LHCN-M2 (cell line): ENCODE measurements around the gene ANKRD55. TPM values are rescaled to one million over a fixed set of nuclear protein-coding genes. Genes with fewer than 3 reads are reported as not detected.
"Not testable (repeated sequence)": the region's sequence is repeated elsewhere in the genome, so short reads cannot be mapped to it uniquely, and the experiment has no call there.

ENCODE experiments used
- DNase-seq: peaks from one replicate; pipeline ENCODE4 v3.0.0-alpha.2; 2012; ENCODE audit warnings: low read depth
- total RNA-seq: library from RNA; depleted of rRNA; stranded (reverse); fragments of >200 nt; gene quantifications from 2 replicates; pipeline ENCODE4 v1.2.3, GENCODE V29; 2014

The ANKRD55 gene
- total RNA-seq, 1 experiment from 2014 or later: not detected

DNA sequence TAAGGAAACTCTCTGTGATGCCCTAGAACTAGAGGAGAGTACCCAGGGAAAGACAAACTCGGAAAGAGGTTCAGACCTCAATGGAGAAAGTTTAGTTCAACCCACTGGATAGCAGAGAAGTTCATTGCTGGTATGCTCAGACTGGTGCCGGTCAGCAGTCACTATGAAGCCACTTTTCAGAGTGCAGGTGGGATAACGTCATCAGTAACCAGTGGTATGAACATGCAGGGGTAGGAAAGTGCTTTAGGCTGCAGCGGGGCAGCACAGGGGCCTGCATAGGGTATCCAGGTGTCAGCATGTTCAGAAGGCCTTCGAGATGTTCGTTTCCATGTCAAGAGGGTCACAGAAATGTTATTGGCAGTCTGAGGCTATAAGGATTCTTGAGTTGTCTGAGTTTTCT lies 20.8 kb upstream of the ANKRD55 start:
- DNase-seq: no peak

DNA sequence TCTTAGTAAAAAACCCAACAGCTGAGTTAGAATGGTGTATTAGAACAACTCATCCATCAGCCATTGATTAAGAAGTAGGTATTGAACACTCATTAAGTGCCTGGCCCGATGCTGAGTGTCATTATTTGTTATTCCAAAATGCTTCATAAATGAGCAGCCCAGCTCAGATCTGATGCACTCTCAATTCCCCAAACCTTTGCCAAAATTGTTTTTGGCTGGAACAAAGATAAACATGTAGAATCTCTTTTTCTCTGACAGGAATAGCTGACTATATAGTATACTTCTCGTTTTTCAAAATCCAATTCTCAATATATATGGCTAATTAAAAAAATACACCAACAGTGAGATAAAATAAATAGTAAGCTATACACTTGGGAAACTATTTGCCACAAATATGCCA lies 20.0 kb upstream of the ANKRD55 start:
- no peak for DNase-seq

DNA sequence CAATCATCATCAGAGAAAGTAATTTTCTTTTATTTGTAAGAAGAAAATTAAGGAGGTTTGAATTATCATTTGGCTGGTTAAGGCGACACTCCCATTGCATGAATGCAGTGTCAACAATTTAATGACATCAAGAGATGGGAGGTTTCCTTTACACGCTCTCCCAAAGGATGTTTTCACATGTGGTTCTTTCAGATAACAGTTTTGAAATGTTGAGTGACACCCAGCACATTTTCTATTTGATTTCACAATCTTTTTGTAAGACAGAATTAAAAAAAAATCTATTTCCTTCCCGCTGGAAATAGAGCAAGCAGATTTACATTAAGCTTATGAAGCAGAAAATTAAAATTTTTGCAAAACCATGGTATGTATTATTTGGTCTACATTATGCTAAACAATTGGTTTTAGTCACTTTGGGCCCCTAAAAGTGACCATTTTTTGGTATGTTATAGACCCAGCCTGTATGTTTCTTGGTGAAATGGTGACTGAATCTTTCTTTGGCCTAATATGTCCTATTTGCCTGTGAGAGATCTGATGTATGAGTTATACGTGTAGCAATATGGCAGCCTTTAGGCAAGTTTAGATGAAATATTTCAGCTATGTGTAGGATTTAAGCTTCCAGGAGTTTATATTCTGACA lies 18.9 kb upstream of the ANKRD55 start:
- DNase-seq: no peak

DNA sequence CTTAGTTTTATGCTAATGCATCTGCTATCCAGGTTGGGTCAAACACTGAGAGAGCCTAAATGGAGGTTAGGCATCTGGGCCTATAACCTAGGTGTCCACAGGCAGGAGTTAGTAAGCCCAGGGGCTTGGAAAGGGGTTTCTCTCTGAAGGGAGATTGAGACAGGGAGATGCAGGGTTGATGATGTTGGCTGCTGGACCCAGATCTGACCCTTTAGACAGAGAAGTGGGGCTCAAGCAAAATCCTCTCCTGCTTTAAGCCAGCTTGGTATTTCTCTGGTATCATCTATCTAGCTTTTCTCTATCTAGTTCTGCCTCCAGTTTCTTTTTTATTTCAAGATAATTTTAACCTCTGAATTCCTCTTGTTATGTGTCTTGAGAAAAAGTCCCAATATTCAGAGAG lies 18.3 kb upstream of the ANKRD55 start:
- DNase-seq: no peak

DNA sequence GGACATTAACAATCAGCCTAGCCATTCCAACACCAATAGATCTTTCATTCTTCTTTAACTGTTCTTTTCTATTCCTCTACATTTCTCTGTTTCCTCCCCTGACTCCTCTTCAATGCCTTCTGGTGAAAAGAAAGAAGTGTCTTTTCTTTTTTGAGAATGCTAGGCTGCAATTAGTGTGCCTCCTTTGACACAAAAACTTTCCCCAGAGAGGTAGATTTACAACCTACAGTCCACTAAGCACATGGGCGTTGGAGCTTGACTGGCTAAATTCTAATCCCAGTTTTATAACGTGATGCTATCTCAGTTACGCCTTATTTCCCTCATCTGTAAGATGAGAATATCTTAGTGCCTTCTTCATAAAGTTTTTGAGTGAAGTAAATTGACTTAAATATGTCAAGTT lies 16.9 kb upstream of the ANKRD55 start:
- DNase-seq: no peak

DNA sequence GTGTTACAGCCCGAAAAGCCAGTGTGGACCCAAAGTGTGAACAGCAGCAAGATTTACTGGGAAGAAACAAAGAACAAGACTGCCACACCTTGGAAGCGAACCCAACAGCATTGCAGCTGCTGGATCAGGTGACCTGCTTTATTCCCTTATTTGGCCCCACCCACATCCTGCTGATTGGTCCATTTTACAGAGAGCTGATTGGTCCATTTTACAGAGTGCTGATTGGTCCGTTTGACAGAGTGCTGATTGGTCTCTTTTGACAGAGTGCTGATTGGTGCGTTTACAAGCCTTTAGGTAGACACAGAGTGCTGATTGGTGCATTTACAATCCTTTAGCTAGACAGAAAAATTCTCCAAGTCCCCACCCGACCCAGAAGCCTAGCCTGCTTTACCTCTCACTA lies 16.0 kb upstream of the ANKRD55 start:
- DNase-seq: not testable (repeated sequence)

DNA sequence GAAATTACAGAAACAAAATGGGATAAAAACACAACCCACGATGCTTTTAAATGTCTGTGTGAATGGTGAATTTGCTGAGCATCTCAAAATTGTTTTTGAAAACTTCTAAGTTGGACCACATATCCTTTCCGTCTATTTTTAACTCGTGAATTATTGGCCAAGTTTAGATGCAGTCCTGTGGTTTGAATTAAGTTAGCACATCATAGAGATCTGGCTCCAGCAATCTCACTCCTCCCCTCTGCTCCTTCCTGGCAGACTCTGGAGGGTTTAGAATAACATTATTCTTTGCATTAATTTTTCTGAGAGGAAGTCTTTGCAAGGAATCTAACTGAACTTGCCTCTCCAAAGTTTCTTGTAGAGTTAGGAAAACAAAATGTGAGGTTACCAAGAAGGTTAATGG lies 14.5 kb upstream of the ANKRD55 start:
- DNase-seq: peak; percentile 26

DNA sequence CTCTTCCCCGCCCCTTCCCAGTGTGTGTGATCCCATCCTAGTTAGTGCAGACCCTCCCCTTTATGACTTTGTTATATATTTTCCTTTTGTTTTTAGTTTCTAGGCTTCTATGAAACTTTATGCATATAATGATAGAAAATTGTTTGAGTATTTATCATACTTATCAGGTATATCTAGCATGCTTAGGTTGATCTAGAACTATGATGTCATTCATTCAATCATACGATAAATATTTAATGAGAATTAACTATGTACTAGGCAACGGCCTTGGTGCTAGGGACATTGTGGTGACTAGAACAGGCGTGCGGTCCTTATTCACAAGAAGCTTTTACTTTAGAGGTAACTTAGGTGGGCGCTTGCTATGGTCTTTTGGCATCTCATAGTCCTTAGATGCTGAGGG lies 13.6 kb upstream of the ANKRD55 start:
- DNase-seq: no peak

DNA sequence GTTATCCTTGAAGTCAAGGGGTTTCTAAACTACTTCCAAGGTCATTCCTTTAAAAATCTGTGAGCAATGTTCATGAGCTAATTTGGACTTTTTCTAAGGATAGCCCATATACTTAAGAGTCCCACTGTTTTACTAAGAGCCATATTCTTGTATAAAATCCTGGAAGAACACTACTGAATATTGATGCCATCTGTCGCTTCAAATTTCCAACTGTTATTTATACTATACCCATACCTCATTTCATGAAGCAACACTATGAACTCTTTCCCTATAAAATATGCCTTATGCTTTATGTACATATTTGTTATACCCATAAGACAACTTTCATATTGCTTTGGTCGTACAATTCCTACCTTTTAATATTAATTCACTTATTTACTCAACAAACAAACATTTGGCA lies 12.4 kb upstream of the ANKRD55 start:
- DNase-seq: no peak

DNA sequence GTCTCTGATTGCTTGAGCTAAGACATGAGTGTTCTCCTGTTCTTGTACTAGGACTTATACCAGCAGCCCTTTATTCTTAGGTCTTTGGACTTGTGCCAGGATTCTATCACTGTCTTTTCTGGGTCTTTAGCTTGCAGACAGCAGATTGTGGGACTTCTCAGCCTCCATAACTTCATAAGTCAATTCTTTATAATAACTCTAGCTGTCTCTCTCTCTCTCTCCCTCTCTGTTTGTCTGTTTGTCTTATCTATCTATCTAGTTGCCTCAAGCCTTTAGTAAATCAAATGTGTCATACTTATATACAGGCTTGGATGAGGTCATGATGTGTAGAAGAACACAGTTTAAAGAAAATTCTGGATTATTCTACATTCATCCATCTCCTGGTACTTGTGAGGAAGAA lies 11.5 kb upstream of the ANKRD55 start:
- no peak for DNase-seq

DNA sequence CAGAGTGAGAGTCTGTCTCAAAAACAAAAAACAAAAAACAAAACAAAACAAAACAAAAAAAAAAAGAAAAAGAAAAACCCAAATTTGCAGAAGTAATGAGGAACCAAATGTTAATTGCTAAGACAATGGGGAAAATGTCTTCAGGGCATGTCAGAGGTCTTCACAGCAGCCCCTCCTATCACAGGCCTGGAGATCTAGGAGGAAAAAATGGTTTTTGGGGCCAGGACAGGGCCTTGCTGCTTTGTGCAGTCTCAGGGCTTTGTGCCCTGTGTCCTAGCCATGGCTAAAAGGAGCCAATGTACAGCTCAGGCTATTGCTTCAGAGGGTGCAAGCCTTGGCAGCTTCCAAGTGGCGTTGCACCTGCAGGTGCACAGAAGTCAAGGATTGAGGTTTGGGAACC lies 9.1 kb upstream of the ANKRD55 start:
- DNase-seq: not testable (repeated sequence)

DNA sequence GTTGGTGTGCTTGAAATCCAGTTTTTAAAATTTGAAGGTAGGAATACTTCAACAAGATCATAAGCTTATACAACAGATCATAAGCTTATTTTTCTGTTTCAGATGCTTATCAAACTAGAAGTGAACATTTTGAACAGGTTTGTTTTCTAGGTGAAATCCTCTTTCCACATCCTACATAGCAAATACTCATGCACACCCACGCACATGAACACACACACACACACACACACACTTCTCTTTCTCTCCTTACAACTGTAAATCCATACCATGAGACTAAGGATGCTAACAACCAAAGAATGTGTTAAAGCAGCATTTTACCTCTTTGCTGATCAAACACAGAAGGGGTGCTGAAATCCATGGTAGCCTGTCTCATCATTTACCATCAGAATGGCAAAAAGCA lies 592 bp downstream of the ANKRD55 start:
- no peak for DNase-seq

DNA sequence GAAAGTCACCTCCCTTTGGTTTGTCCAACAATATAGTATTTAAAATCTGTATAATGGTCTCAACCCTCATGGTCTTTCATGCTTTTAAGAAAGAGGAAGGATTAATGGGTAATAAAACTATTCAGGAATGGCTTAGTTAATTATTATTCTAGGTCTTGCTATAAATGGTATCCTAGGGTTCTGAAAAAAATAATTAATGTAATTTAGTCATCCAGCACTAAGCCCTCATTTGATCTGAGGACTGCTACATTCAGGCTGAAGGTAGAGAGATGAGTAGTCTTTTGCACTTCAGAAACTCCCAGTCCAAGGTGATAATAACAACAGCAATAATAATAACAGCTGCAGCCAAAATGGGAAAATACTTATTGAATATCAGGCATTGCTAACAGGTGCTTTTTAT lies 2.6 kb downstream of the ANKRD55 start:
- no peak for DNase-seq

DNA sequence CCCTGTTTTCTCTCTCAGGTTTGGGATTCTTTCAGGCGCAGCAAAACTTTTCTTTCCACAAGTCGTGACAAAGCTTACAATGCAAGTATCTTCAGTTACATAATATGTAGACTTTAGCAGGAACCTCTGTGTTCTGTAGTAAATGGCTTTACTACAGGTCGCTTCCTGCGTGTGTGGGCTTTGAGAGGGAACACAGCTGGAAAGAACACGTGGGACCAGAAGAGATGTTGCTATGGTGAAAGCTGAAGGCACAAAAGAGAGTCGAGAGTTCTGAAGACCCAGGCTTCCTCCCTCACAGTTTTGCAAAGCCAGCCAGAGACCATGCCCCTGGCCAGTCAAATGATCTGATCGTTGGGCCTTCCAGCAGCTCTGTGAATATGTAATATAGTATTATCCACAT lies 4.0 kb downstream of the ANKRD55 start:
- no peak for DNase-seq

DNA sequence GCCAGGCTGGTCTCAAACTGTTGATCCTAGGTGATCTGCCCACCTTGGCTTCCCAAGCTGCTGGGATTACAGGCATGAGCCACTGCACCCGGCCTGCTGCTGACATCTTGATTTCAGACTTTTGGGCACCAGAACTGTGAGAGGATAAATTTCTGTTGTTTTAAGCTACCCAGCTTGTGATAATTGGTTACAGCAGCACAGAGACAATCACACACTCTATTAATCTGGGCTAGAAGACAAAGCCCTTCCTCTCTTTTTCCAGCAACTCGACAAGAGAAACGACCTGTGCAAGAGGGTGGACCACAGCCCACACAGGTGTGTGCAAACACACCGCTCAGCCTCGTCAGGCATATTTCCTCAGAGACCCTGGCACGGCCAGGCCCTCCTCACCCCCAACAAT lies 4.5 kb downstream of the ANKRD55 start:
- no peak for DNase-seq

DNA sequence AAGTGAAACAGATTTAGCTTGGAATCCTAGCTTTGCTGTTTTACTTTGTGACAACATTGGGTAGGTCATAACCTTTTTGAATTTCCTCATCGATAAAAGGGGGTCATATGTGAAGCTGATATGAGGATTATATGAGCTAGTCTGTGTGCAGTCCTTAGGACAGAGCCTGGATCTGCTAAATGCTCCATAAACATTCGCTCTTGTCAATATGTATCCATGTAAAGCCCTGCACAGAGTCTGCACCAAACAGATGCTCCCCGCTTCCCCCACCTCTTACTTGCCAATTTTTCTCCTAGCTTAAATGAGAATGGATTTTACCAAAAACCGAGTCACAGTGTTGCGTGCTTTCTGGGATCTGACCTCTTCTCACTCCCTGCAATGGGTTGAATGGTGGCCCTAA lies 5.4 kb downstream of the ANKRD55 start:
- DNase-seq: no peak

DNA sequence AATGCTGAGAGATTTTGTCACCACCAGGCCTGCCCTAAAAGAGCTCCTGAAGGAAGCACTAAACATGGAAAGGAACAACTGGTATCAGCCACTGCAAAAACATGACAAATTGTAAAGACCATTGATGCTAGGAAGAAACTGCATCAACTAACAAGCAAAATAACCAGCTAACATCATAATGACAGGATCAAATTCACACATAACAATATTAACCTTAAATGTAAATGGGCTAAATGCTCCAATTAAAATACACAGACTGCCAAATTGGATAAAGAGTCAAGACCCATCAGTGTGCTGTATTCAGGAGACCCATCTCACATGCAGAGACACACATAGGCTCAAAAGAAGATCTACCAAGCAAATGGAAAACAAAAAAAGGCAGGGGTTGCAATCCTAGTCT lies 9.8 kb downstream of the ANKRD55 start:
- DNase-seq: not testable (repeated sequence)

DNA sequence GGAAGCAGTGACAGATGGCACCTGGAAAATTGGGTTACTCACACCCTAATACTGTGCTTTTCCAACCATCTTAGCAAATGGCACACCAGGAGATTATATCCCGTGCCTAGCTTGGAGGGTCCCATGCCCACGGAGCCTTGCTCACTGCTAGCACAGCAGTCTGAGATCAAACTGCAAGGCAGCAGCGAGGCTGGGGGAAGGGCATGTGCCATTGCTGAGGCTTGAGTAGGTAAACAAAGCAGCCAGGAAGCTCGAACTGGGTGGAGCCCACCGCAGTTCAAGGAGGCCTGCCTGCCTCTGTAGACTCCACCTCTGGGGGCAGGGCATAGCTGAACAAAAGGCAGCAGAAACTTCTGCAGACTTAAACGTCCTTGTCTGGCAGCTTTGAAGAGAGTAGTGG lies 11.5 kb downstream of the ANKRD55 start:
- not testable (repeated sequence) for DNase-seq

DNA sequence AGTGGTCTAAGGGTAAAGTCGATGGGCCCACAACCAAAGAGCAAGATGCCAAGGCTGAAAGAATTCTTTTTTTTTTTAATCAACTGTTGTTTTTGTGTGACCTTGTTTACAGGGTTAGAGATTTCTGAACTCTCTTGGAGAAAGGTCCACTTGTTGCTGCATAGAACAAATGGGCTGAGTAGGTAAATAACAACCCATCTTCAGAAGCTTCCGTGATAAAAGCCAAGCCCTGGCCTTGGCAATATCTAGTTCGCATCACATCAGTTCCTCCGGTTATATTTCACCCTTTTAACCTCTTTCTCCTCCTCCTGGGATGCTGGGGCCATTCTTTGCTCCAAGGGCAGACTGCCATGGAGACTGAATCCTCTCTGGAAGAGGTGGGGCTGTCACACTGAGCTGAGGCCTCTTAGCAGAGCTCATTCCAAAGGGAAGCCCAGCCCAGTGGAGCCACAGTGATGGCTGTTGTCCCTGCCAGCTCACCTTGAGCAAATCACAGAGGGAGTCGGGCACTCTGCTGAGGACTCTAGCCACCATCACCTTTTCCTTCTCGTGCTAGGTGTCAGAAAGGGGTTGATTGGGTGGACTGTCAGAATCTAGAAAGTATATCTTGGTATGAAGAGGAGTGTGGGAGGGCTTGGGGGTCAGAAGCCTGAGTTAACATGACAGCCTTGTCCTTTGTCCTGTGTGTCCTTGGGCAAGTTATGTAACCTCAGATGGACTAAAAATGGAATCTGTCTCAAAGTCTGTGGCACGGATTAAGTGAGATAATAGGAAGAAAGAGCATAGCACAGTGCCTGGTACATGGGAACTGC lies 17.9 kb downstream of the ANKRD55 start:
- DNase-seq: no peak

DNA sequence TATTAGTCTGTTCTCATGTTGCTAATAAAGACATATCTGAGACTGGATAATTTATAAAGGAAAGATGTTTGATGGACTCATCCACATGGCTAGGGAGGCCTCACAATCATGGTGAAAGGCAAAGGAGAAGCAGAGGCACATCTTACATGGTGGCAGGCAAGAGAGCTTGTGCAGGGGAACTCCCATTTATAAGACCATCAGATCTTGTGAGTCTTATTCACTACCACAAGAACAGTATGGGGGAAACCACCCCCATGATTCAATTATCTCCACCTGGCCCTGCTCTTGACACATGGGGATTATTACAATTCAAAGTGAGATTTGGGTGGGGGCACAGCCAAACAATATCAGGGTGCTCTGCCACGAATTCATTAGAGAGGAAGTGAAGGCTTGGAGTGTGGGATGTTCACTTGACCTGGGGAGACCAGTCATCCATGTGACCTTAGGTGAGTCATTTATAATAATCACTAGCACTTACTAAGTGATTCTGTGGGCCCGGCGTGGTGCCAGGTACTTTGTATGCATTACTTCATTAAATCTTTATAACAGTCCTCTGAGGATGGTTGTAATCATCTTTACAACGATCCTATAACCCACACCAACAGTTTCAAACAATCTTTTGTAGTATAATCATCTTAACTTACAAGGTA lies 19.1 kb downstream of the ANKRD55 start:
- DNase-seq: not testable (repeated sequence)

DNA sequence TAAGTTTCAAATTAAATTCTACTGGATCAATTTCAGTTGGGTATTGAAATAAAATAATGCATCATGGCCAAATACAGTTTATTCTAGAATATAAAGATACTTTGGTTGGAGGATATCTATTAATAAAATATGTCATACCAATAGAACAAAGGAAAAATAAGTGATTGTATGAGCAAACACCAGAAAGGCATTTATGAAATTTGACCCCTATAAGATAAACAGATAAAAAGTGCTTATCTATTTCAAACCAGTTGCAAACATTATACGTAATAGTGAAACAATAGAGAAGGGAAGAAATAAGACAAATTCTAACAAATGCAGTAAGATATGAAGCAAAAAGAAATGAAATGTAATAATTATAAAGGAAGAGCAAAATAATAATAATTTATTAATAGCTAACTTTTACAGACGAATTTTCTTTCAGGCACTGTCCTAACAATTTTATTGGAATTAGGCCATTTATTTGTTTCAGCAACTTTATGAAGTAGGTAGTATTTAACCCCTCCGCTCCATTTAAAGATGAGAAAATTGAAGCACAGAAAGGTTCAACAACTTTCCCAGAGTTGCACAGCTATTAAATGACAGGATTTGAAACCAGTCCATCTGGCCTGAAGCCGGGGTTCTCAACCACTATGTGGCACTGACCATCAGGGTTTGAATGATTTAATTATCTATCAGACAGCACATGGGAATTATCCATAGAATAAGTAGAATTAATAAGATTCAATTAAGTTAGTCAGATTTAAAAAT lies 20.8 kb downstream of the ANKRD55 start:
- no peak for DNase-seq

DNA sequence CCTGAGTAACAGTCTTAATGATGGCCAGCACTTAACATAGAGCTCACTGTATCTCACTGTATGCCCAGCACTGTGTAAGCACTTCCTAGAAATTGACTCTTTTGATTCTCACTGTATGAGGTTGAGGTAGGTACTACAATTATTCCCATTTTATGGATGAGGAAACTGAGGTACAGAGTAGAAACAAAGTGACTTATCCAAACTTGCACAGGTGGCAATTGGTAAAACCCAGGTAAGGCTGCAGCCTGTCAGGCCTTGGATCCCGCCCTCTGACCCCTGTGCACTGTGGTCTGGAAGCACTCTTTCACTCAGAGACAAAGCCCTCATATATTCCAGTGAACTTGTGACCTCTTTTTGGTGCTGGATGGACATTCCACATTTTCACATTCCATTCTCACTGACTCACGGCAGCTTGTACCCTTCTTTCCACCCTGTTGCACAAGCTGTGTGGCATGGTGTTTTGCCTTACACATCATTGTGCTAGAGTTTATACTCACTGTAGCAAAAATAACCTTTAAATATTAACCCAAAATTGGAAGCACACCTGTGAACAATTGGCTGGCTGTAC lies 21.7 kb downstream of the ANKRD55 start:
- peak; percentile 96 for DNase-seq
